B cell (primary cell): ENCODE results near the gene NPAS3. TPM values are rescaled to one million over a fixed set of nuclear protein-coding genes. Genes with fewer than 3 reads are reported as not detected.

ENCODE experiments used
- ATAC-seq: fragments of 200-7000 bp; cut with Tn5 transposase; one replicate; pipeline ENCODE4 v1.10.0; 2021; ENCODE audit warnings: low read depth, mild to moderate bottlenecking, moderate number of reproducible peaks, moderate library complexity
- CTCF ChIA-PET: fragments of 350-600 bp; sonication (Branson Sonifier 250); formaldehyde crosslinking; loops from one replicate; lab custom pipeline; 2021; ENCODE audit warnings: antibody characterized with exemption, inconsistent platforms; lab: Charles Lee
- POLR2A ChIA-PET: fragments of 350-600 bp; sonication (Branson Sonifier 250); formaldehyde crosslinking; loops from one replicate; lab custom pipeline; 2021; ENCODE audit warnings: antibody characterized with exemption; lab: Charles Lee
- DNase-seq: peaks from one replicate; pipeline ENCODE4 v3.0.0; 2013
- H2AFZ ChIP-seq: 2 replicates; pipeline ENCODE4 v1.6.1; 2012; ENCODE audit warnings: mild to moderate bottlenecking, low read depth, low read length; ENCODE audit not compliant: insufficient read depth, poor library complexity, severe bottlenecking
- H3K27ac ChIP-seq, 2 donors: 1 replicate in 1 of 2; 2 replicates in 1 of 2; pipeline ENCODE4 v1.5.1; 2012 to 2013; ENCODE audit warnings: low read length in 2 of 2, mild to moderate bottlenecking in 2 of 2, moderate library complexity in 1 of 2
- H3K27me3 ChIP-seq, 4 experiments: fragments of 200-600 bp in 1 of 4; sonication (generic) in 1 of 4; replicated peaks in 1 of 4; 1 replicate in 2 of 4; 2 replicates in 2 of 4; pipeline versions ENCODE4 v1.6.1 to v1.7.0; 2013 to 2016; ENCODE audit warnings: low read length in 3 of 4, mild to moderate bottlenecking in 2 of 4, mixed read lengths in 1 of 4, moderate library complexity in 1 of 4; ENCODE audit not compliant: insufficient read depth in 4 of 4, control insufficient read depth in 3 of 4; ENCODE audit errors: control extremely low read depth in 1 of 4
- H3K36me3 ChIP-seq, 2 experiments: replicated peaks in 1 of 2; 1 replicate in 1 of 2; 2 replicates in 1 of 2; pipeline versions ENCODE4 v1.6.1 to v1.7.1; 2013; ENCODE audit warnings: low read length in 1 of 2; ENCODE audit not compliant: insufficient read depth in 2 of 2, control insufficient read depth in 1 of 2; ENCODE audit errors: control extremely low read depth in 1 of 2, extremely low read depth in 1 of 2
- H3K4me1 ChIP-seq, 2 donors: fragments of 200-600 bp in 1 of 2; sonication (generic) in 1 of 2; 1 replicate in 1 of 2; 2 replicates in 1 of 2; pipeline versions ENCODE4 v1.5.1 to v1.6.1; 2013 to 2017; ENCODE audit warnings: low read length in 2 of 2; ENCODE audit not compliant: control insufficient read depth in 2 of 2, insufficient read depth in 2 of 2
- H3K4me2 ChIP-seq: replicated peaks from 2 replicates; pipeline ENCODE3; 2012; ENCODE audit warnings: mild to moderate bottlenecking, low read depth, low read length; ENCODE audit not compliant: poor library complexity, severe bottlenecking
- H3K4me3 ChIP-seq, 5 experiments: fragments of 200-600 bp in 1 of 5; sonication (generic) in 1 of 5; 1 replicate in 3 of 5; 2 replicates in 2 of 5; pipeline versions ENCODE4 v1.5.1 to v1.7.0; 2011 to 2016; ENCODE audit warnings: low read length in 4 of 5, mild to moderate bottlenecking in 4 of 5, low read depth in 2 of 5, control low read depth in 1 of 5, moderate library complexity in 1 of 5; ENCODE audit not compliant: insufficient read depth in 1 of 5; ENCODE audit errors: control extremely low read depth in 1 of 5, extremely low read depth in 1 of 5
- H3K79me2 ChIP-seq: fragments of 200-600 bp; sonication (generic); one replicate; pipeline ENCODE4 v1.6.0; 2016; ENCODE audit warnings: low read length; ENCODE audit not compliant: control insufficient read depth, insufficient read depth
- H3K9ac ChIP-seq: fragments of 200-600 bp; sonication (generic); 2 replicates; pipeline ENCODE4 v1.6.1; 2017; ENCODE audit warnings: mild to moderate bottlenecking, low read length, moderate library complexity
- H3K9me3 ChIP-seq, 3 donors: one replicate each; pipeline versions ENCODE4 v1.6.1 to v1.7.1; 2013; ENCODE audit warnings: low read length in 2 of 3; ENCODE audit not compliant: control insufficient read depth in 2 of 3, insufficient read depth in 1 of 3; ENCODE audit errors: control extremely low read depth in 1 of 3
- H4K20me1 ChIP-seq: 2 replicates; pipeline ENCODE4 v1.6.0; 2012; ENCODE audit warnings: mild to moderate bottlenecking, low read length; ENCODE audit not compliant: insufficient read depth, control insufficient read depth, poor library complexity, severe bottlenecking
- H3K27ac Mint-ChIP-seq: one replicate; pipeline ENCODE4 v1.8.0; 2021; ENCODE audit warnings: mixed read lengths
- H3K27me3 Mint-ChIP-seq: one replicate; pipeline ENCODE4 v1.8.0; 2021; ENCODE audit warnings: mixed read lengths
- H3K4me1 Mint-ChIP-seq: one replicate; pipeline ENCODE4 v1.8.0; 2021; ENCODE audit warnings: mixed read lengths
- H3K4me3 Mint-ChIP-seq: one replicate; pipeline ENCODE4 v1.8.0; 2021; ENCODE audit warnings: mixed read lengths
- H3K9me3 Mint-ChIP-seq: one replicate; pipeline ENCODE4 v1.8.0; 2022; ENCODE audit warnings: mixed read lengths; ENCODE audit not compliant: insufficient read depth
- CTCF ChIP-seq: fragments of 200-600 bp; IDR thresholded peaks from one replicate; pipeline ENCODE4 v1.8.0; 2022; ENCODE audit warnings: antibody characterized with exemption, mild to moderate bottlenecking
- EZH2 ChIP-seq: IDR thresholded peaks from 2 replicates; pipeline ENCODE4 v1.6.1; 2012; ENCODE audit warnings: borderline replicate concordance, low read depth, mild to moderate bottlenecking, moderate library complexity, low read length; ENCODE audit not compliant: insufficient read depth, poor library complexity, severe bottlenecking
- WGBS: methylation state at CpG from one replicate; pipeline ENCODE4 v1.1.5; 2013; ENCODE audit warnings: missing lambda C conversion rate; ENCODE audit not compliant: insufficient coverage; 5-methylcytosine and 5-hydroxymethylcytosine counted together
- intact Hi-C: fragments of 100-400 bp; cut with micrococcal nuclease; formaldehyde crosslinking; loops from one replicate; pipeline ENCODE4 v1.10.0; 2022
- polyA plus RNA-seq: library from polyadenylated mRNA; depleted of rRNA; stranded (reverse); fragments of >200 nt; gene quantifications from 2 replicates; pipeline ENCODE4 v1.2.3, GENCODE V29; 2012
- total RNA-seq, 2 donors: library from RNA; stranded (reverse); fragments of 120-200 nt in 1 of 2; gene quantifications; 1 replicate in 1 of 2; 2 replicates in 1 of 2; pipeline versions ENCODE4 v1.2.3 to v1.2.4, GENCODE V29; 2013 to 2022

Gene NPAS3
- total and polyA plus RNA-seq, 2 donors (not counting 1 experiment from before 2014, with no cell fraction given), result not detected

DNA sequence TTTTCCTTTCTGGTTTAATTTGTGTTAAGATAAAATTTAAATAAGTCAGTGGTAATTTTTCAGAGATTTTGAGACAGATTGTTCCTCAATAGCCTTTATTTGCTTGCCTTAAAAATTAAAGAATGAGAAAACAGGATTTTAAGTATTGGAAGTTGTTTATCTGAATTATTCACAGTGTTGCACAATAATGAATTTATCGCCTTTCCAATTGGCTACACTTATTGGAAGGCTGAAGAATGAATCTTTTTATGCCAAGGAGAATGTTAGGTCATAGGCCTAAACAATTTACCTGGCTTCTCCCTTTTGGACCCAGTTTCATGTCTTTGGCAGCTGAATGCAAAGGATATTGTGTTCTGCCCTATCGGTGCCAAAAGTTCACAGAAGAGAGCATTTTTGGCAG, 250.2 kb downstream of the NPAS3 start:
- TF ChIP-seq CTCF (no peak), EZH2 (no peak)
- WGBS, result 100% methylated on average over 1 of the region's 2 CpGs
- H3K27me3 ChIP-seq, result no peaks in the 10 kb centered on the region
- intact Hi-C loops, result no loop called here
- no peak overlapping the region for H3K4me2 ChIP-seq
- H3K9ac ChIP-seq, result no peak overlapping the region
- H4K20me1 ChIP-seq, result no peaks in the 10 kb centered on the region
- ChIA-PET POLR2A (no interaction called here), CTCF (no interaction called here)
- no peaks in the 10 kb centered on the region for H3K36me3 ChIP-seq
- DNase-seq (no peak), ATAC-seq (no peak)
- Mint-ChIP-seq H3K27me3 (no peaks in the 10 kb centered on the region), H3K27ac (no peak overlapping the region), H3K4me1 (no peaks in the 10 kb centered on the region), H3K9me3 (no peaks in the 10 kb centered on the region), H3K4me3 (no peak overlapping the region)
- no peaks in the 10 kb centered on the region for H3K9me3 ChIP-seq
- no peak overlapping the region for H3K4me3 ChIP-seq
- no peaks in the 10 kb centered on the region for H3K79me2 ChIP-seq
- no peaks in the 10 kb centered on the region for H3K4me1 ChIP-seq
- H2AFZ ChIP-seq, result no peak overlapping the region
- no peak overlapping the region for H3K27ac ChIP-seq

- no peak overlapping the region for H3K27ac ChIP-seq
- TF ChIP-seq CTCF (no peak), EZH2 (no peak)
- ChIA-PET POLR2A (no interaction called here), CTCF (no interaction called here)
- Mint-ChIP-seq H3K9me3 (peaks cover 2% of the 10 kb centered on the region), H3K27ac (no peak overlapping the region), H3K27me3 (no peaks in the 10 kb centered on the region), H3K4me1 (no peaks in the 10 kb centered on the region), H3K4me3 (no peak overlapping the region)
- H3K36me3 ChIP-seq, result no peaks in the 10 kb centered on the region
- H3K9ac ChIP-seq, result no peak overlapping the region
- no peaks in the 10 kb centered on the region for H3K9me3 ChIP-seq
- no peak overlapping the region for H3K4me2 ChIP-seq
- no peaks in the 10 kb centered on the region for H4K20me1 ChIP-seq
- H3K79me2 ChIP-seq, result no peaks in the 10 kb centered on the region
- DNase-seq (no peak), ATAC-seq (no peak)
- H2AFZ ChIP-seq, result no peak overlapping the region
- no peaks in the 10 kb centered on the region for H3K27me3 ChIP-seq
- intact Hi-C loops, result no loop called here
- H3K4me1 ChIP-seq, result no peaks in the 10 kb centered on the region
- H3K4me3 ChIP-seq, result no peak overlapping the region
These were observed 253.2 kb downstream of the NPAS3 start for GRCh38 chr14:33191855-33192254.
